GM12864 (cell line): Measurements from ENCODE around the gene LDLRAD3.
"Not testable (repeated sequence)": the region's sequence is repeated elsewhere in the genome, so short reads cannot be mapped to it uniquely, and the experiment has no call there.

ENCODE experiments used
- DNase-seq: peaks from one replicate; pipeline ENCODE4 v3.0.0-alpha.2; 2011; ENCODE audit warnings: low read depth
- H3K4me3 ChIP-seq: 2 replicates; pipeline ENCODE4 v1.5.1; 2011; ENCODE audit warnings: mild to moderate bottlenecking, low read depth, low read length, control low read depth
- CTCF ChIP-seq: IDR thresholded peaks from 2 replicates; pipeline ENCODE4 v1.5.1; 2011; ENCODE audit warnings: low read depth, mild to moderate bottlenecking, moderate library complexity, low read length, control low read depth, inconsistent platforms; ENCODE audit errors: missing control alignments

The LDLRAD3 gene

GRCh38 chr11:35907648-35908431 lies 36.0 kb upstream of the LDLRAD3 start:
- H3K4me3 ChIP-seq, result no peak overlapping the region
- peak; percentile 35 for DNase-seq
- TF ChIP-seq CTCF, result no peak

GRCh38 chr11:35908432-35908771 lies 35.5 kb upstream of the LDLRAD3 start:
- H3K4me3 ChIP-seq, DNase-seq: not testable (repeated sequence)

- DNase-seq, result no peak
- no peak for TF ChIP-seq CTCF
- H3K4me3 ChIP-seq, result no peak overlapping the region
These were observed 34.2 kb upstream of the LDLRAD3 start for GRCh38 chr11:35909511-35910265.

- TF ChIP-seq CTCF, result no peak
- DNase-seq, result no peak
- no peak overlapping the region for H3K4me3 ChIP-seq
These were observed 32.8 kb upstream of the LDLRAD3 start for GRCh38 chr11:35911013-35911412.

GRCh38 chr11:35911616-35912165 lies 32.2 kb upstream of the LDLRAD3 start:
- no peak overlapping the region for H3K4me3 ChIP-seq
- no peak for TF ChIP-seq CTCF
- DNase-seq, result no peak

GRCh38 chr11:35912436-35912835 lies 31.4 kb upstream of the LDLRAD3 start:
- not testable (repeated sequence) for H3K4me3 ChIP-seq, DNase-seq

- no peak for DNase-seq
- H3K4me3 ChIP-seq, result no peak overlapping the region
- TF ChIP-seq CTCF, result no peak
These were observed 30.8 kb upstream of the LDLRAD3 start for GRCh38 chr11:35912883-35913624.
